GM19468 (cell line): ENCODE measurements around the gene SPAG4.

Experiments
- ATAC-seq: cut with Tn5 transposase; IDR thresholded peaks from one replicate; pipeline ENCODE4 v1.9.1; 2021; ENCODE audit warnings: mild to moderate bottlenecking, moderate library complexity, moderate number of reproducible peaks; ENCODE audit not compliant: unreplicated experiment; ENCODE audit errors: extremely low read depth

Gene SPAG4

DNA sequence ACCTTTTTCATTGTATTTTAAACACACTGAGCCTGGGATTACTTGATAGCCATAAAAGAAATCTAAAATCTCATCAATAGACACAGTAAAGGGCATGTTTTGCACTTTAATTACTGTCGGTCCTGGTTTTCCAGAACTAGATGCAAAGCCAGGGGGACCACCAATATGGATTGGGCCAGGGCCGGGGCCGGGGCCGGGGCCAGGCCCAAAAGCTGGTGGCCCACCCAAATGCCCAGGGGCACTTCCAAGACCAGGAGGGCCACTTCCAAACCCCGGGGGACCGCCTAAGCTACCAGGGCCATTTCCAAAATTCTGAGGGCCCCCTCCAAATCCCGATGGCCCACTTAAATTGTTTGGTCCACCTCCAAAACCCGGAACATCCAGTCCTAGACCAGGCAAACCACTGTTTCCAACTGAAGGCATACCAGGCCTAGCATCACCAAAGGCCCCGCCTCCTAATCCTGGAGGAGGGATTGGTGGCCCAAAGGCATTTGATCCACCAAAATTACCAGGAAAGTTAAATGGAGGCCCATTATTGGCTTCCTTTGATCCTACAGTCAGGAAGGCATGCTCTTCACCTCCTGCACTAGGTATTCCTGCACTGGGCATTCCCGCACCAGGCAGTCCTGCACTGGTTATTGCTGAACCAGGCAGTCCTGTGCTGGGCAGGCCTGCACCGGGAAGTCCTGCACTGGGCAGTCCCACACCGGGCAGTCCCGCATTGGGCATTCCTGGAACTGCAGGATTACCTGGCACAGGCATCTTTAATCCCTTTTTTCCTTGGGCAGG, 37.2 kb downstream of the SPAG4 start:
- no peak for ATAC-seq

DNA sequence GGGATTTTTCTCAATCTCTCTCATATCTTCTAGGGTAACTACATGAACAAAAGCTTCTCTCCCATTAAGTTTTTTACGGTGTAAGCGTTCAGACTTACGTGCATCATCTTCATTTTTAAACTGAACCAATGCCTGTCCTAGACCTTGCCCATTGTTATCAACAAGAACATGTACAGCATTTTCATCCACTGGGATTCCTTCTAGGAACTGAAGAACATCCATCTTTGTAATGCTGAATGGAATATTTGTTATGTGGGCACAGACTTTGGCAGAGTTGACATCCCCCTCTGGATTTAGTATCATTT, 37.8 kb downstream of the SPAG4 start:
- no peak for ATAC-seq

DNA sequence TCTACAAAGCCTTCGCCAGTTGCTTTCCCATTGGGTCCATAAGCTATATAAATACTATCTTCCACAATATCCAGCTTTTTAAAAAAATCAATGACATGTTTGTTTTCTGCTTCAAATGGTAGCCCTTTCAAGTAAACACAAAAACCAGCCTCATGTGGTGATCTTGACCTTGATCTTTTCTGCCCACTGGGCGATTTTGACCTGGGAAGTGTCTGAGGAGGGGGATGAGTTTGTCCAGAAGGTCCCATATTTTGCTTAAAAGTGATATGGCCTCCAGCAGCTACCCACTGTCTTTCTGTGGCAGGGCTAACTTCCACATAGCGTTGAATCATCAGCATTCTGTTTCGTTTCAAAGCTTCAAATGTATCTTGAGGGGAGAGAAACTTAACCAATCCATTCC, 38.3 kb downstream of the SPAG4 start:
- ATAC-seq, result no peak

GRCh38 chr20:35654415-35654814, 38.8 kb downstream of the SPAG4 start:
- ATAC-seq, result no peak

DNA sequence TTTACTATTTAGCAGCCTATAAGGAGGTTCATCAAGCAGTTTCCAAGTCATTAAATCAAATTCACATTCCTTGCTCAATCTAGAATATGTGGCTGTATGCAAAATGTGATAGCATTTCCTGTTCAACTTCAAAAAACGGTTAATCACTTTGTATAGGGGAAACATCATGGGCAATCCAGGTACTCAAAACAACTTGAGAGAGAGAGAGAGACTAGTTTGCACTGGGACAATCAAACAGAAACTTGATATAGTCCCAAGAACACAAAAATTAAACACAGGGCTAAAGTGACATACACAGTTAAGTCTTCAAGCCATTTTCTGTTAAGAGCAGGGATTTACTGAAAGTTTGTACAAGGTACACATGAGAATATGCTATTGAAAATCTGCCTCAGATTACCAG, 41.6 kb downstream of the SPAG4 start:
- ATAC-seq, result no peak

DNA sequence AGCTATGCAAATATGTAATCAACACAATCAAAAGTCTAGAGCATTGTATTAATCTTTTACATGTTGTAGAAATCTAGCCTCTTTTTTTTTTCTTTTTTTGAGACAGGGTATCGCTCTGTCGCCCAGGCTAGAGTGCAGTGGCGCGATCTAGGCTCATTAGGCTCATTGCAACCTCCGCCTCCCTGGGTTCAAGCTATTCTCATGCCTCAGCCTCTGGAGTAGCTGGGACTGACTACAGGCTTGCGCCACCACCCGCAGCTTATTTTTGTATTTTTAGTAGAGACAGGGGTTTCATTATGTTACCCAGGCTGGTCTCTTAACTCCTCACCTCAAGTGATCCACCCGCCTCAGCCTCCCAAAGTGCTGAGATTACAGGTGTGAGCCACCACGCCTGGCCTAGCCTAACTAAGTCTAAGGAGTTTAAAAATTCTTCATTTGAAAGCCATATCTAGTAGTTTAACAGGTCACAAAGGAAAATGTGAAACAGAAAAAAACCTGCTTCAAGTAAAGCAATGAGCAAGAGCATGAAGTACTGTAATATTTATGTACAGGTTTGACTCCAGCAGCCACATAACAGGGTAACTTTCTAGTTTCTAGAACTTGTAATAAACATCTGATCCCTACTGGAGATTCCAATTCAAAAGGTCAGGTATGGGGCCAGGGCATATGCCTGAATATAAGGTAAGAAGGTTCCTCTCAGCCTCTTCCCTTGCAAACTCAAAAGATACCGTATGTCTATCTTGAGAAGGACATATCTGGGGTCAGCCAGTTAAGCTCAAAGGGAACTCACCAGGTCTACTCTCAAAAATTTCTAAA, 44.7 kb downstream of the SPAG4 start:
- no peak for ATAC-seq

DNA sequence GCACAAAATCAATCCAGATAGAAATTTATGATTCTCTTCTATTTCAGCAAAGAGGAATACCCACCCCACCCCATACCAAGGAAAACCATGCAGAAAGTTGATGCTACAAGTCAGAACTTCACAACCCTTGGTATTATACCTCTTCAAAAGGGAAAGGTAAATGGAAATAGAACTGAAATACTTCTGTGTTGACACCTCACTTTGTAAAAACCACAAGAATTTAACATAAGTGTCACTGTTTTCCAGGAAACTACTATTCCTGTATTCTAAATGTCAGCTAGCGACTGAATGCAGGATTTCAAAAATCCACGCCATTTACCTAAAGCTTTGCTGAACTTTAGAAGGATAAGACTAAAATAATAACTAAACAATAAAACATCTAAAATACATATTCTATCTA, 45.4 kb downstream of the SPAG4 start:
- no peak for ATAC-seq

DNA sequence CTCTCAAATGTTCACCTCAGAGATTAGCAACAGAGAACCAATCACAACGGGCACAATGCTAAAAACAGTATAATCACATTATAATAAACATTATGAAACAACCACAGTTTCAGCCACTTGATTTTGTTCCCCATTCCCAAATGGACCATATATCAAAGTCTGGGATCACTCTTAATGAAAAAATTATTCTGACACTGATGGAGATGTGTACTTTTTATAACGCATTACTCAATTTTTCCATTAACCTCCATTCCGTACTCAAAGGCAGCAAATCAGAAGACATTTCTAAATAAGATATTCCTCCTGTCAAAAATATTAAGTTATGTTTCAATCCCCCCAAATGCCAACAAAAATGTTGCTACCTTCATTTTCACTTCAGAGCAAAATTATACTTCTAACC, 46.3 kb downstream of the SPAG4 start:
- no peak for ATAC-seq

- no peak for ATAC-seq
These were observed 46.9 kb downstream of the SPAG4 start for GRCh38 chr20:35662551-35662950.

DNA sequence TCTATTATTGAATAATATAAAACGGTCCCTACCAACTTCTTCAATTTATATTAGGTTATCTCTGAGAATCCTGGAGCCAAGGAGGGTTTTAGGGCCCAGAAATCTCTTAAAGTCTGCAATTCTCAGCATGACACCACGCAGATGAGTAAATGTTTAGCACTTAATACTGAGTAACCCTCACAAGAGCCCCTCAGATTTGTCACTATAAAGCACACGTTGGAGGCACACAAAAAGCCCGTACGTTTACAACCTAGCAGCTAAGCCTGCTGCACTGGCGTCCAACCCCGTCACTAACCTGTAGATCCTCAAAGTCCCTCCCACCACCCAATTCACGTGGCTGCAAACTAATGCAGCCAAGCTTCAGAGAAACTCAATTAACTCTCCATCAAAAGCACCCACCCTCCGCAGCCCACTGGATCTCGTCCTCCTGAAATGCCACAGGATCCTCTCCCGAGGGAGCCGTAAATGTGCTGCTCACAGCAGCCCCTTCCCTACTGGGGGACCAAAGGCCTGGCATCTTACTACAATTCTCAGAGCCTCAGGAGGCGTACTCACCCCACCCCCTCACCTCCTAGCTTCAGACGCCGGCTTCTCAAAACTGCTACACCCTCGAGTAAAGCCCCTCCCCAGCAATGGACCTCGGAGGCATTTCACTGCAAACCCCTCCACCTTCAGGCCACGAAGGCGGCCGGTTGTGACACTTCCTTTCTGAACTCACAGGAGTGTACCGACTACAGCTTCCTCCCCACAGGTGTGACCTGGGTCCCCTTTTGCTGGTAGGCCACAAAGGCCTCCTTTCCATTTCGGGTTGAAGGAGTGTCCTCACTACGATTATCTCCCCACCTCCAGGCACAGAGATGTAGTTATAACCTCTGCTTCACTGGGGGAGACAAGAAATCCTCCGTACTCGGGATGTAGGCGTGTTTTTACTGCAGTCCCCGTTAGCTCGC, 48.2 kb downstream of the SPAG4 start:
- ATAC-seq, result peak; percentile 16

DNA sequence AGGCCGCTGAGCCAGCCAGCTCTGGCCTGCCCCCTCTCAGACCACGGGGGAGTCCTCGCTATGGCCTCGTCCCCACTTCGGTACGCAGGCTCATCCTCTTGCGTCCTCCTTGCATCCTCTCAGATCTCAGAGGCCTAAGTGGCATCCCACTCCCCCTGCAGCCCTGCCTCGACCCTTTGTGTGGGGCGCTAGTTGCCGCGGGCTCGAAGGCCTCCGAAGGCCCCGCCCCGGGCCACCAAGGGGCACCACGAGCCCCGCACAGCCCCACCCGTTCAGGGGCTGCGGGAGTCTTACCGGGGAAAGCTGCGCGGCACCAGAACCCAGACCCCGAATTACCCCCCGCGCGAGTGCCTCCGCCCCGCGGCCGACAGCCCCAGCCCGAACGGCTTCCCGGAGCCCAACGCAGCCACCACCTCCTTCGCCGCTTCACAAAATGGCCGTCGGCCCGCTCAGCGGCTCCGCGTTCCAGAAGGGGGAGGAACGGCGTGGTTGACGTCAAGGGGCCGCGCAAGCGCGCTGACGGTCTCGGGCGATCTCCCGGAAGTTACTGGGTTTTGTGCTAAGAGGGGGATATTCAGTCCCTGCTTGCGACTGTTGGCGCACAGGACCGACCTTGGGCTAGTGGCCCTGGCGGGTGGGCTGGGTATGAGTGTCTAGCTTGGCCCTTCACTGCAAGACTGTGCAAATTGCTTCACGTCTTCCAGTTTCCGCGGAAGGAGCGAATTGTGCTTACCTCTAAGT, 49.0 kb downstream of the SPAG4 start, which contains the start of the genes CPNE1 and RBM12:
CPNE1 (minus strand) TSS at position 435 of the 741 bp plus-strand sequence. CDS start 31,977 bp downstream, outside the sequence.
RBM12 (minus strand) TSS at position 435 of the 741 bp plus-strand sequence. CDS start 9,578 bp downstream, outside the sequence.
- peak; percentile 55 for ATAC-seq

DNA sequence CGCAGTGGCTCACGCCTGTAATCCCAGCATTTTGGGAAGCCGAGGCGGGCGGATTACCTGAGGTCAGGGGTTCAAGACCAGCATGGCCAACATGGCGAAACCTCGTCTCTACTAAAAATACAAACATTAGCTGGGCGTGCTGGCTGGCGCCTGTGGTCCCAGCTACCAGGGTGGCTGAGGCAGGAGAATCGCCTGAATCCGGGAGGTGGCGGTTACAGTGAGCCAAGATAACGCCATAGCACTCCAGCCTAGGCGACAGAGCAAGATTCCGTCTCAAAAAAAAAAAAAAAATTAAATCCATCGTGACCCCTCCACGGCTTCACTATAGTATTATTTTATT, 50.3 kb downstream of the SPAG4 start:
- ATAC-seq, result no peak

DNA sequence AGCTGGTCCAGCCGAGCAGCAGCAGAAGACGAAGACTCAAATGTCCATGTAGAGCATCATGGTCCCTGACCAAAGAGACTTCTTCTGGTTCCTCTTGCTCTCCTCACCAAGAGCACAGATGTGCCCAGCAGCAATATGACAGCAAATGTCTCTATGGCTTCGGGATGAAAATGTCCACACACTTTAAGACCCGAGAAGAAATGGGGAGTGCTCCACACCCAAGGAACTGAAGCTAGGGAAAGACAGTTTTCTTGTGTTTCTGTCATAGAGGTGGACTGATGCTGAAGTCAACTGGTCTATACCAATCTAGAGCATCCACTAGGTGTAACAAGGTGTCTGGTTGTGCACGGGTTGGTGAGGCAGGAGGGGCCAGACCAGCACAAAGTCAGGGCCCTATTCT, 53.6 kb downstream of the SPAG4 start:
- ATAC-seq, result no peak

GRCh38 chr20:35669681-35670080, 54.1 kb downstream of the SPAG4 start:
- no peak for ATAC-seq
